Measurements from ENCODE around the gene DLG1.

DLG1 gene

GRCh38 chr3:197242784-197243432 lies 55.5 kb downstream of the DLG1 start:
- no peak overlapping the region for H3K4me3 ChIP-seq (ENCODE audit: low read length)
- peak; percentile 36 for DNase-seq (ENCODE audit: low read depth)
- no peak for TF ChIP-seq CTCF (IDR thresholded peaks at IDR 0.05; ENCODE audit: insufficient read depth, low read depth, low read length, missing control alignments)

- no peak overlapping the region for H3K4me3 ChIP-seq (ENCODE audit: low read length)
- no peak for DNase-seq (ENCODE audit: low read depth)
- no peak for TF ChIP-seq CTCF (IDR thresholded peaks at IDR 0.05; ENCODE audit: insufficient read depth, low read depth, low read length, missing control alignments)
Measured at GRCh38 chr3:197241173-197241572, 57.2 kb downstream of the DLG1 start.

- no peak overlapping the region for H3K4me3 ChIP-seq (ENCODE audit: low read length)
- DNase-seq (ENCODE audit: low read depth): no peak
- TF ChIP-seq CTCF (IDR thresholded peaks at IDR 0.05; ENCODE audit: insufficient read depth, low read depth, low read length, missing control alignments): no peak
Measured at GRCh38 chr3:197239857-197240256, 58.6 kb downstream of the DLG1 start.

GRCh38 chr3:197238842-197239241 lies 59.6 kb downstream of the DLG1 start:
- DNase-seq (ENCODE audit: low read depth): no peak
- H3K4me3 ChIP-seq (ENCODE audit: low read length): no peak overlapping the region

GRCh38 chr3:197237897-197238296 lies 60.5 kb downstream of the DLG1 start:
- DNase-seq (ENCODE audit: low read depth): no peak
- TF ChIP-seq CTCF (IDR thresholded peaks at IDR 0.05; ENCODE audit: insufficient read depth, low read depth, low read length, missing control alignments): no peak
- no peak overlapping the region for H3K4me3 ChIP-seq (ENCODE audit: low read length)

More at GRCh38 chr3:197238842-197239241, 59.6 kb downstream of the DLG1 start:
- TF ChIP-seq CTCF (IDR thresholded peaks at IDR 0.05; ENCODE audit: insufficient read depth, low read depth, low read length, missing control alignments): no peak

GRCh38 chr3:197236362-197236761 lies 62.0 kb downstream of the DLG1 start:
- DNase-seq (ENCODE audit: low read depth): no peak
- H3K4me3 ChIP-seq (ENCODE audit: low read length): no peak overlapping the region
- TF ChIP-seq CTCF (IDR thresholded peaks at IDR 0.05; ENCODE audit: insufficient read depth, low read depth, low read length, missing control alignments): no peak

All from epithelial cell of esophagus (primary cell).